Measurements from ENCODE around the gene SCAMP3.
A peak's percentile ranks its signal among the peaks of the same experiment; 100 is the strongest.
"Not testable (repeated sequence)": the region's sequence is repeated elsewhere in the genome, so short reads cannot be mapped to it uniquely, and the experiment has no call there.

The SCAMP3 gene

GRCh38 chr1:155228096-155228427 is 34.1 kb downstream of the SCAMP3 start:
- TF ChIP-seq CTCF (IDR thresholded peaks at IDR 0.05; ENCODE audit: extremely low read depth, missing control alignments), result no peak
- no peak for DNase-seq (ENCODE audit: low spot score)

- DNase-seq (ENCODE audit: low spot score), result peak; percentile 97
- no peak for TF ChIP-seq CTCF (IDR thresholded peaks at IDR 0.05; ENCODE audit: extremely low read depth, missing control alignments)
Measured at GRCh38 chr1:155227261-155228095, 34.7 kb downstream of the SCAMP3 start.

GRCh38 chr1:155226910-155227260 is 35.3 kb downstream of the SCAMP3 start:
- TF ChIP-seq CTCF (IDR thresholded peaks at IDR 0.05; ENCODE audit: extremely low read depth, missing control alignments), result no peak
- peak; percentile 41 for DNase-seq (ENCODE audit: low spot score)

GRCh38 chr1:155226188-155226909 is 35.8 kb downstream of the SCAMP3 start:
- peak; percentile 72 for DNase-seq (ENCODE audit: low spot score)
- TF ChIP-seq CTCF (IDR thresholded peaks at IDR 0.05; ENCODE audit: extremely low read depth, missing control alignments), result peak; percentile 43

- DNase-seq (ENCODE audit: low spot score), result not testable (repeated sequence)
Measured at GRCh38 chr1:155225404-155225759, 36.8 kb downstream of the SCAMP3 start.

GRCh38 chr1:155223047-155223446 is 39.1 kb downstream of the SCAMP3 start:
- TF ChIP-seq CTCF (IDR thresholded peaks at IDR 0.05; ENCODE audit: extremely low read depth, missing control alignments), result no peak
- DNase-seq (ENCODE audit: low spot score), result no peak

- DNase-seq (ENCODE audit: low spot score), result not testable (repeated sequence)
Measured at GRCh38 chr1:155220211-155220965, 41.8 kb downstream of the SCAMP3 start.

GRCh38 chr1:155219592-155220031 is 42.5 kb downstream of the SCAMP3 start:
- DNase-seq (ENCODE audit: low spot score), result no peak
- TF ChIP-seq CTCF (IDR thresholded peaks at IDR 0.05; ENCODE audit: extremely low read depth, missing control alignments), result no peak
